Measurements from ENCODE around the gene ZNF805.
"Not testable (repeated sequence)": the region's sequence is repeated elsewhere in the genome, so short reads cannot be mapped to it uniquely, and the experiment has no call there.

Gene ZNF805

DNA sequence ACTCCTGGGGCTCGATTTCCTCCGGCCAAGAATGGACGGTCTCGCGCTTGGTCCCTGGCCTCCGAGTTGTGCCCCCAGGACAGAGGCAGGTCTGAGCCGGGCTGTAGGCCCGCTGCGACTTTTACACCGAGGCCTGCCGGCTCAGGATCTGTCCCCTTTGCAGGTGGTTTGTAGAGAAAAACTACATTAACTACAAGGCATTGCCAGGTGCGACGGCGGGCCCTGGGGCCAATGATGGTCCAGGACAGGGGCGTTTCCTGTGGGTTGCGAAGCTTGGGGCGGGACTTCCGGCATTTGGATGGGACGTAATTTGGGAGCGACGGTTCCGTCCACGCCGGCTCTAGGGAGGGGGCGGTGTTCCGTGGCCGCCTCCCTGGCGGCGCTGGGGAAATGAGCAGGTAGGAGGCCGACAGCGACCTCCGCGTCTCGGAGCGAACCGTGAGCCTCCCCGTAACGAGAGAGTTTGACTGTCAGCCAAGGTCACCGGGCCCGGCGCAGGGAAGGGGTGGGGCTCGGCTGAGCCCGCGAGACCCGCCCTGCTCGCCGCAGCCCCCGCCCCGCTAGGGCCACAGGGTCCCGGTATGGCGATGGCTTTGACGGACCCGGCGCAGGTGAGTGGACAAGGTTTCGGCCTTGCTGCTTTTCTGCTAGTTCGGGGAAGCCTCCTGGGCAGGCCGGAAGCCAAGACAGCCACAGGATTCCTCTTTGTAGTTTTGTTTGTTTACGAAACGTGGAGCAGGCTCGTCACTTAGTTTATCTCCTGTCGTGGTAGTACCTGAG is at the start of gene ZNF805:
Gene ZNF805, plus strand, starts transcription at position 322 of the 780 bp plus-strand sequence. Its CDS starts 260 bp downstream, at position 582.
- DNase-seq (ENCODE audit: low read depth in 2 of 2), result peak; percentile 90 to 94

DNA sequence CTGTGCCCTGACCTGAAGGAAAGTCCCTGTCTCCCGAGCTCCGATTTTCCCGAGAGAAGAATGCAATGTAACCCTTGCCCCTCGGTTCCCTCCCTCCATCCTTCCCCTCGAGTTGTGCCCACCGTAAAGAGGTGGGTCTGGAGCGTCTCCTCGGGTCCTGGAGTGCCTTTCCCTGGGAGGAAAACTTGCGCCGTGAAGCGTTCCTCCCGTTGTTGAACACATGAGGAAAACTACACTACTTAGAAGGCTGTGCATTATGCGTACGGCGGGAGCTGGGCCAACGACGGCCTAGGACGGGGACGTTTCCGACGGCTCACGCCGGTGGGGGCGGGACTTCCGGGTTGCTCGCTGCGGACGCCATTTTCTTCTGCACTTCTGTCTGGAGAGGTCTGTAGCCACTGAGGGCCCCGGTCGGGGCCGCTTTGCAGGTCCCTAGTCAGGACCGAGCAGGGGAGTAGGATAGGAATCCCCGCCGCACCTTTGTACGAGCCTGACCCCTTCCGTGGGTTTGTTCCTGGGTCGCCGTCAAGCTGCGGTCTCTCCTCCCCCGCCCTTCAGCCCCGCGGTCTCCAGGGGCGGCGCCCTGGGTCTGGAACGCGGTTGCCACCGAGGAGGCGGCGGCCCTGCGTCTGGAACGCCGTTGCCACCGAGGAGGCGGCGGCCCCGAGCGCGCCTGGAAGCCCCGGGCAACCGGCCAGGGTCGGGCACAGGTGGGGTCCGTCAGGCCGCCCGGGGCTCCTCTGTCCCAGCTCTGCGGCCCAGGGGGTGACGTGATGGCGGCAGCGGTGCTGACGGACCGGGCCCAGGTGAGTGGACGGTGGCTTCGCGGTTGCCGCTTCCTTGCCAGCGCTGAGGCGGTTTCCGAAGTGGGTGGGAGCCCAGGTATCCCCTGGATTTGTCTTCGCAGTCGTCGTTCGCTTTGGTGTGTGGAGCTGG is 49.0 kb upstream of the ZNF805 start, which contains the start of gene ZNF264:
Gene ZNF264, plus strand, starts transcription at position 360 of the 936 bp plus-strand sequence. Its CDS starts 414 bp downstream, at position 774.
- DNase-seq (ENCODE audit: low read depth in 2 of 2), result peak; percentile 81 to 86

DNA sequence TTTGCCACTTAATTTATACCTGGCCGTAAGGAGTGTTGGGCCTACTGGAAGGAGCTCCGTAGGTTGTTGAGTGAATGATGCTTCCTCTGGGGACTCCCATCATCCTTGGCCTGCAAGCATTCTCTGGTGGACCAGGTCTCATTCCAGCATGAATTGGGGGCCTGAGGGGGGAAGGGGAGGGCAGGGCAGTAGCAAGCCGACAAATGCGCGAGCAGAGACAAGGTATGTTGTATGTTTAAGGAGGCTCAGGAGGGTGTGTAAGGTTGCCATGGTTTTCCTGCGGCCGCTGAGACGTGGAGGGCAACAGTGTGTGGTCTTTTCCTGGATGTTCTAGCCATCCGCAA is 48.4 kb upstream of the ZNF805 start:
- DNase-seq (ENCODE audit: low read depth in 2 of 2), result no peak

DNA sequence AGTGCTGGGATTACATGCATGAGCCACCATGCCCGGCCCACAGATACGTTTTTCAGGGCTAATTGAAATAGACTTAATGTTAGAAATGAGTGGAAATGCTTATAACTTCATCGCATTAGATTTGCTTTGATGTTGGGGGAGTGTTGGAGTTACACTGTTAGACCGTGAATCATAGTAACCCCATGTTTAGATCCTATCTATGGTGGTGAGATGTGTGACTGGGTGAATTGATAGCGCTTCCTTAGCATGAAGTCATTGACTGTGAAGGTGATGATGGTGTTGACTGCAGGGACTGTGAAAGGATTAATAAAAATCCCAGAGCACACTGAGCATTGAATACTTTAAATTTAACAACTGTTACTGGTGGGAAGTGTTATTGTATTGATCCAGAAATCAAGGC is 47.4 kb upstream of the ZNF805 start:
- no peak for DNase-seq (ENCODE audit: low read depth in 2 of 2)

GRCh38 chr19:57197874-57198273 is 42.6 kb upstream of the ZNF805 start:
- not testable (repeated sequence) for DNase-seq (ENCODE audit: low read depth in 2 of 2)

GRCh38 chr19:57202160-57202559 is 38.3 kb upstream of the ZNF805 start:
- no peak for DNase-seq (ENCODE audit: low read depth in 2 of 2)

- no peak for DNase-seq (ENCODE audit: low read depth in 2 of 2)
Measured at GRCh38 chr19:57210381-57210780, 30.1 kb upstream of the ZNF805 start.

GRCh38 chr19:57212109-57212508 is 28.3 kb upstream of the ZNF805 start:
- no peak for DNase-seq (ENCODE audit: low read depth in 2 of 2)

DNA sequence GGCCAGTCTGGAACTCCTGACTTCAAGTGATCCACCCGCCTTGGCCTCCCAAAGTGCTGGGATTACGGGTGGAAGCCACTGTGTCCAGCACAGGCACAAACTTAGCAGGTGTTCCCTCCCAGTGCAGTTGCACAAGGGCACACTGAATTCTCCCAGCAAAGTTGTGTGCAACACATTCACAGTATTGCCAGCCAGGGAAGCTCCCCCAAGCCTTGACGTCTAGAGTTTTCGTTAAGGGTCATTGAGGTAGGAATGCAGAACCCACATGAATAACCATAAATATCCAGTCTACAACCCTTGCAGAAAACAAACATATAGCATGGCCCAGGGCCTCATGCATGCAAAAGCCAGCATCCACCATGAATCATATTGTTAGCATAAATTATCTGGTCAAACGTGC is 12.9 kb upstream of the ZNF805 start:
- no peak for DNase-seq (ENCODE audit: low read depth in 2 of 2)

DNA sequence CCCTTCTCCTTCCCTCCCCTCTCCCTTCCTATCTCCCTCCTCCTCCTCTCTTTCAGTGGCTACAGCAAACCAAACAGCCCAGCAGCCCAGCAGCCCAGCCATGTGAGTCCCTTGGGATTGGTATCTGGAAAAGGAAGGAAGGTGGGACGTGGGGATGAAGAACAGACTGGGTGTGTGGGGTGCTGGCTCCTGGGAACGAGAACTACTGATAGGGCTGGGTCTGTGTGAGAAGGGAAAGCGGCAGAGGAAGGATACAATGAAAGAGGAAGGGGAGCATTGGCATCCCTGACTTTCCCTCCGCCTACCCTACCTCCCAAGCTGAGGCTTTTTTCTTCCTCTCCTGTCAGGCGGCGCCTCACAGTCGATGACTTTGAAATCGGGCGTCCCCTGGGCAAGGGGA is 8.7 kb upstream of the ZNF805 start:
- DNase-seq (ENCODE audit: low read depth in 2 of 2), result no peak

GRCh38 chr19:57233207-57233606 is 7.2 kb upstream of the ZNF805 start:
- no peak for DNase-seq (ENCODE audit: low read depth in 2 of 2)

DNA sequence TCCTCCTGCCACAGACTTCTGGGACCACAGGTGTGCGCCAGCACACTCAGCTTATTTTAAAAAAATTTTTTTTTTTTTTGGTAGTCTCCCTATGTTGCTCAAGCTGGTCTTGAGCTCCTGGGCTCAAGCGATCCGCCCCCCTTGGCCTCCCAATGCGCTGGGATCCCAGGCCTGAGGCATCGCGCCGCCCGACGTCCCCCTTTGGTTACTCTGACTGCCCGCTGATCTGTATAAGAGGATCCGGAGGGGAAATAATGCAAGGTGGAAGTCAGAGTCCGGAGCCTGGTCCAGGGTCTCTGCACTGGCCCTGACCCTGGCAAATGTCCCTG is 486 bp upstream of the ZNF805 start:
- DNase-seq (ENCODE audit: low read depth in 2 of 2), result no peak

GRCh38 chr19:57241176-57241575 is 744 bp downstream of the ZNF805 start:
- DNase-seq (ENCODE audit: low read depth in 2 of 2), result no peak

DNA sequence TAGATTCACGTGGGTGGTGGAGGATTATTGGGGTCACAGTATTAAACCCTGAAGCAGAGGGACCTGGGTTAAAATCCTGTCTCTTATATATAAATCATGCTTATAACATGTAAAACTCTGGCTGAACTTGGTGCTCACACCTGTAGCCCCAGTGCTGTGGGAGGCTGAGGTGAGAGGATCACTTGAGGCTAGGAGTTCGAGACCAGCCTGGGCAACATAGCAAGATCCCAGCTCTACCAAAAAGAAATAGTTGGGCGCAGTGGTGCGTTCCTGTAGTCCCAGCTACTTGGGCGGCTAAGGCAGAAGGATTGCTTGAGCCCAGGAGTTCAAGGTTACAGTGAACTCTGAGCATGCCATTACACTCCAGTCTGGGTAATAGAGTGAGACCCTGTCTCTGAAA is 2.4 kb downstream of the ZNF805 start:
- no peak for DNase-seq (ENCODE audit: low read depth in 2 of 2)

GRCh38 chr19:57244513-57244912 is 4.1 kb downstream of the ZNF805 start:
- DNase-seq (ENCODE audit: low read depth in 2 of 2), result no peak

- DNase-seq (ENCODE audit: low read depth in 2 of 2), result no peak
Measured at GRCh38 chr19:57245066-57245465, 4.6 kb downstream of the ZNF805 start.

DNA sequence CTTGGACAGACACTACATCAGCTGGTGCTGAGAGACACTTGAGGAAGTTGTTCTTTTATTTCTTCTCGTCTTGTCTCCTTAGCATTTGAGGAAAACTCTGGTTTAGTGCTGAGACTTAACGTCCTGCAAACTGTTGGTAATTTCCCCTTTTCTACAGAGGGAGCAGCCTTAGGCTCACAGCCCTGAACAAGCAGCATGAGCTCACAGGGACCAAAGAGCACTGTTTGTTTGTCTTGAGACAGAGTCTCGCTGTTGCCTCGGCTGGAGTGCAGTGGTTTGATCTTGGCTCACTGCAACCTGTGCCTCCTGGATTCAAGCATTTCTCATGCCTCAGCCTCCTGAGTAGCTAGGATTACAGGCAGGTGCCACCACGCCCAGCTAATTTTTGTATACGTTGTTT is 5.5 kb downstream of the ZNF805 start:
- no peak for DNase-seq (ENCODE audit: low read depth in 2 of 2)

- no peak for DNase-seq (ENCODE audit: low read depth in 2 of 2)
Measured at GRCh38 chr19:57248646-57249045, 8.2 kb downstream of the ZNF805 start.

DNA sequence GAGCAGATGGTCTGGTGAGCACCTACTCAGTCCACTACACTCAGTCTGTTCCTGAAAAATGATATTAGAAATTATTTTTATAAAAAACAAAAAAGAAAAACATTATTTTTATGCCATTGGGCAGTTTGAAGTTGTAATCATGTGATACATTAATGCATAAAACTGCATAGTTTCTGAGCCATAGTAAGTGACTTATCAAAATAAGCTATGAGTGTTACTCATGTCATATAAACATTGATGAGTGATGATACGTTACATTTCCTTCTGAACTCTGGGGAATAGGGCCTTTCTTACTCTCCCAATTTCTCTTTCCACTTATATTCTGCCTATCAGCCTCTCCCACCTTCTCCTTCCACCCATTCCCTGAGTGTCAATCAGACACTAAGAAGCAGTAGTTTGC is 8.9 kb downstream of the ZNF805 start:
- no peak for DNase-seq (ENCODE audit: low read depth in 2 of 2)

GRCh38 chr19:57253767-57254166 is 13.3 kb downstream of the ZNF805 start:
- DNase-seq (ENCODE audit: low read depth in 2 of 2), result peak in 1 of 2 donors; percentile 17

GRCh38 chr19:57262044-57262443 is 21.6 kb downstream of the ZNF805 start:
- no peak for DNase-seq (ENCODE audit: low read depth in 2 of 2)

DNA sequence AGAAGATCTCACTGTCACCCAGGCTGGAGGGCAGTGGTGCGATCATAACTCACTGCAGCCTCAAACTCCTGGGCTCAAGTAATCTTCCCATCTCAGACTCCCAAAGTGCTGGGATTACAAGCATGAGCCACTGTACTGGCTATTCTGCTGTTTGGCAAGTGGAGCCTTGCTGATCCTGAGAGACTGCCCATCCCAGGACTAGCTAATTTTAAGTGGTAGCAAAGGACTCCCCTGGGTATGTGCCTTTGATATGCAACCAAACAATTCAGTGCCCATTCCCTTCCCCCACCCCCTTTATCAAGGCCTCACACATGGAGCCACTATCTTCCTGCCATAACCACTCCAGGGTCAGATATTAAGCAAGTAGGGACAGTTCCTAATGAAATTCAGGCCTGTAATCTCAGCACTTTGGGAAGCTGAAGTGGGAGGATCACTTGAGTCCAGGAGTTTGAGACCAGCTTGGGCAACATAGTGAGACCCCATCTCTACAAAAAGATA is 22.9 kb downstream of the ZNF805 start:
- DNase-seq (ENCODE audit: low read depth in 2 of 2), result no peak

DNA sequence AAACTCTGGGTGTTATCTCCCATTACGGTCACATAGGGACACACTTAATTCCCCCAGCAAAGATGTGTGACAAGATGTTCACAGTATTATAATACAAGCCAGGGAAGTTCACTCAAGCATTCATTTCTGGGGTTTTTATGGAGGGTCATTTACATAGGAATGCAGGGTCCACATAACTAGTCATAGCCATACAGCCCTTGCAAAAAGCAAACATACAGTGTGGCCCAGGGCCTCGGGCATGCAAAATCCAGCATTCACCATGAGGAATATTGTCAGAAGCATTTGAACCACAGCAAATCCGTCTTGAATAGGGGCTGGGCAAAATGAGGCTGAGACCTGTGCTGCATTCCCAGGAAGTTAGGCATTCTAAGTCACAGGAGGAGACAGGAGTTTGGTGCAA is 26.9 kb downstream of the ZNF805 start:
- DNase-seq (ENCODE audit: low read depth in 2 of 2), result no peak

Measured in stimulated activated CD4-positive, alpha-beta T cell treated with anti-CD3 and anti-CD28 coated beads, Interleukin-4, amount 100 ng/mL, for 48 hours (primary cell).